Esophagus squamous epithelium (tissue), 4 donors: Measurements from ENCODE around the gene RAB35.

ENCODE experiments used
- POLR2A ChIP-seq, 4 donors: fragments of 450-650 bp; IDR thresholded peaks; one replicate each; pipeline ENCODE4 v1.6.1; 2017; ENCODE audit warnings: antibody characterized with exemption in 4 of 4, mild to moderate bottlenecking in 4 of 4, moderate library complexity in 3 of 4
- TF ChIP-seq, protein P1 (sequence below), 6 experiments: fragments of 450-650 bp in 4 of 6; fragments of 200-600 bp in 2 of 6; sonication (generic) in 2 of 6; IDR thresholded peaks; one replicate each; pipeline ENCODE4 v1.5.1; 2016 to 2019; ENCODE audit warnings: antibody characterized with exemption in 6 of 6, mild to moderate bottlenecking in 4 of 6, moderate library complexity in 4 of 6

GRCh38 chr12:120061575-120062214 lies 54.9 kb downstream of the RAB35 start:
- no peak for TF ChIP-seq POLR2A (IDR thresholded peaks at IDR 0.05)
- TF ChIP-seq, protein P1, sequence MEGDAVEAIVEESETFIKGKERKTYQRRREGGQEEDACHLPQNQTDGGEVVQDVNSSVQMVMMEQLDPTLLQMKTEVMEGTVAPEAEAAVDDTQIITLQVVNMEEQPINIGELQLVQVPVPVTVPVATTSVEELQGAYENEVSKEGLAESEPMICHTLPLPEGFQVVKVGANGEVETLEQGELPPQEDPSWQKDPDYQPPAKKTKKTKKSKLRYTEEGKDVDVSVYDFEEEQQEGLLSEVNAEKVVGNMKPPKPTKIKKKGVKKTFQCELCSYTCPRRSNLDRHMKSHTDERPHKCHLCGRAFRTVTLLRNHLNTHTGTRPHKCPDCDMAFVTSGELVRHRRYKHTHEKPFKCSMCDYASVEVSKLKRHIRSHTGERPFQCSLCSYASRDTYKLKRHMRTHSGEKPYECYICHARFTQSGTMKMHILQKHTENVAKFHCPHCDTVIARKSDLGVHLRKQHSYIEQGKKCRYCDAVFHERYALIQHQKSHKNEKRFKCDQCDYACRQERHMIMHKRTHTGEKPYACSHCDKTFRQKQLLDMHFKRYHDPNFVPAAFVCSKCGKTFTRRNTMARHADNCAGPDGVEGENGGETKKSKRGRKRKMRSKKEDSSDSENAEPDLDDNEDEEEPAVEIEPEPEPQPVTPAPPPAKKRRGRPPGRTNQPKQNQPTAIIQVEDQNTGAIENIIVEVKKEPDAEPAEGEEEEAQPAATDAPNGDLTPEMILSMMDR (IDR thresholded peaks at IDR 0.05): no peak
